Measurements from ENCODE around the gene TRIM36. TPM values are rescaled to one million over a fixed set of nuclear protein-coding genes. Genes with fewer than 3 reads are reported as not detected.
A peak's percentile ranks its signal among the peaks of the same experiment; 100 is the strongest.

TRIM36 gene, protein sequence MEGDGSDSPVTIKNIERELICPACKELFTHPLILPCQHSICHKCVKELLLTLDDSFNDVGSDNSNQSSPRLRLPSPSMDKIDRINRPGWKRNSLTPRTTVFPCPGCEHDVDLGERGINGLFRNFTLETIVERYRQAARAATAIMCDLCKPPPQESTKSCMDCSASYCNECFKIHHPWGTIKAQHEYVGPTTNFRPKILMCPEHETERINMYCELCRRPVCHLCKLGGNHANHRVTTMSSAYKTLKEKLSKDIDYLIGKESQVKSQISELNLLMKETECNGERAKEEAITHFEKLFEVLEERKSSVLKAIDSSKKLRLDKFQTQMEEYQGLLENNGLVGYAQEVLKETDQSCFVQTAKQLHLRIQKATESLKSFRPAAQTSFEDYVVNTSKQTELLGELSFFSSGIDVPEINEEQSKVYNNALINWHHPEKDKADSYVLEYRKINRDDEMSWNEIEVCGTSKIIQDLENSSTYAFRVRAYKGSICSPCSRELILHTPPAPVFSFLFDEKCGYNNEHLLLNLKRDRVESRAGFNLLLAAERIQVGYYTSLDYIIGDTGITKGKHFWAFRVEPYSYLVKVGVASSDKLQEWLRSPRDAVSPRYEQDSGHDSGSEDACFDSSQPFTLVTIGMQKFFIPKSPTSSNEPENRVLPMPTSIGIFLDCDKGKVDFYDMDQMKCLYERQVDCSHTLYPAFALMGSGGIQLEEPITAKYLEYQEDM
- 0.16 and 0.42 TPM in 2 replicates for polyA plus RNA-seq (2012; rRNA removed)
- polyA plus RNA-seq (2012; cell fraction: cytosol; rRNA removed) = 0.12 and 0.34 TPM in 2 replicates
- polyA plus RNA-seq (2012; cell fraction: nucleus; rRNA removed) = 0.19 and 0.20 TPM in 2 replicates

DNA sequence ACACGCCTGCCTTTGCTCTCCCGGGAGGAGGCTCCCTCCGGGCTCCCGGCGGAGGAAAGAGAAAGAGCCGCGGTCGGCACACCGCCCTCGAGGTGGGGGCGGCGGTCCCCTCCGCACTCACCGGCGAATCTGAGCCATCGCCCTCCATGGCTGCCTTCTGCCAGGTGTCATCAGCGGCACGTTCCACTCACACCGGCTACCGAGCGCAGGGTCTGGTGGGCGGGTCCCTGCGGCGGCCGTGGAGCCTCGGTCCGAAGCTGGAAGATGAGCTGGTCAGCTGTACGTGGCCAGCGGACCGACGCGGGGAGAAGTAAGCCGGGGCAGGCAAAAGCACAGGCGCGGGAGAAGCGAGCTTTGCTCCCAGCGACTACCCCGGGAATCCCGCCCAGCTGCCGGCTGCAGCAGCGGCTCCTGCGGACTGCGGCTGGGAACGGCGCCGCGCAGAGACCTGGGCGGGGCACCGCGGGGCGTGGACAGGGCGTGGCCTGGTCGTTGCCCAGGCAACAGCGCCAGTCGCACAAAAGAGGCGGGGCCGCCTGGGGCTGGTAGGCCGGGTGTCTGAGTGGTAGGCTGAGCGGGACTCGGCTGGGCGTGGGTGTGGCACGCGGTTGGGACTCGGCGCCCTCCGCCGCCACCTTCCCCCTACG is at the start of gene TRIM36:
Gene TRIM36 (minus strand): TSS at position 422 of the 647 bp plus-strand sequence. CDS start 274 bp downstream, at position 148.
- H3K9ac ChIP-seq = peak within 1 kb of the TSS; percentile 48; the same call in 1 of the 2 replicates
- H3K36me3 ChIP-seq (replicated peaks in 1 of 2; ENCODE audit: control insufficient read depth in 1 of 2, insufficient read depth in 2 of 2, low read length in 1 of 2) = no peaks in the 10 kb centered on the region
- ChIA-PET POLR2A (interaction anchor here (0.9 to 2.4 kb wide), 6 partner anchors 10 to 92 kb away, joined by 3 to 7 read pairs (median 4); no protein-coding TSS in a partner anchor), CTCF (interaction anchor here (1.0 to 2.0 kb wide), 4 partner anchors 9 to 71 kb away, joined by 3 to 6 read pairs (median 4); no protein-coding TSS in a partner anchor)
- H2AFZ ChIP-seq (ENCODE audit: low read depth) = peak within 1 kb of the TSS; percentile 98
- H3K4me1 ChIP-seq (ENCODE audit: control insufficient read depth in 1 of 2, insufficient read depth in 2 of 2, low read depth in 1 of 2, low read length in 1 of 2) = peaks cover 0 to 4% of the 10 kb centered on the region in 2 experiments; a peak in 2 of 4 replicates
- WGBS (ENCODE audit: low lambda C conversion rate) = under 1% methylated on average over 25 of the region's 68 CpGs
- H3K27me3 ChIP-seq (ENCODE audit: insufficient read depth) = peaks cover 52% of the 10 kb centered on the region; the same call in 1 of the 2 replicates
- no peaks in the 10 kb centered on the region for H3F3A ChIP-seq (replicated peaks; ENCODE audit: insufficient read depth)
- TF ChIP-seq CHD2 (IDR thresholded peaks at IDR 0.05; ENCODE audit: low read length, partially characterized antibody) (peak; percentile 55), GABPA (IDR thresholded peaks at IDR 0.05; ENCODE audit: low read depth) (no peak), TAF1 (IDR thresholded peaks at IDR 0.05; ENCODE audit: borderline replicate concordance, low read depth, low read length) (0 out of 2 replicates have a peak, but pooled peaks have one; percentile 39), MXI1 (IDR thresholded peaks at IDR 0.05; ENCODE audit: low read depth, low read length) (peak; percentile 72), RCOR1 (IDR thresholded peaks at IDR 0.05; ENCODE audit: low read length) (peak; percentile 40; the same call in 1 of the 2 replicates), RXRA (IDR thresholded peaks at IDR 0.05; ENCODE audit: borderline replicate concordance, low read depth) (no peak), NRF1 (IDR thresholded peaks at IDR 0.05; ENCODE audit: low read depth, low read length) (peak; percentile 50), FOXJ3 (CRISPR knock-in tag; IDR thresholded peaks at IDR 0.05) (no peak), SIN3A (IDR thresholded peaks at IDR 0.05; ENCODE audit: borderline replicate concordance, low read depth, low read length) (peak; percentile 50; the same call in 1 of the 2 replicates)
- TF ChIP-seq, protein P1, sequence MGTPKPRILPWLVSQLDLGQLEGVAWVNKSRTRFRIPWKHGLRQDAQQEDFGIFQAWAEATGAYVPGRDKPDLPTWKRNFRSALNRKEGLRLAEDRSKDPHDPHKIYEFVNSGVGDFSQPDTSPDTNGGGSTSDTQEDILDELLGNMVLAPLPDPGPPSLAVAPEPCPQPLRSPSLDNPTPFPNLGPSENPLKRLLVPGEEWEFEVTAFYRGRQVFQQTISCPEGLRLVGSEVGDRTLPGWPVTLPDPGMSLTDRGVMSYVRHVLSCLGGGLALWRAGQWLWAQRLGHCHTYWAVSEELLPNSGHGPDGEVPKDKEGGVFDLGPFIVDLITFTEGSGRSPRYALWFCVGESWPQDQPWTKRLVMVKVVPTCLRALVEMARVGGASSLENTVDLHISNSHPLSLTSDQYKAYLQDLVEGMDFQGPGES (IDR thresholded peaks at IDR 0.05; ENCODE audit: low read depth, low read length) = no peak
- TF ChIP-seq, protein P2, sequence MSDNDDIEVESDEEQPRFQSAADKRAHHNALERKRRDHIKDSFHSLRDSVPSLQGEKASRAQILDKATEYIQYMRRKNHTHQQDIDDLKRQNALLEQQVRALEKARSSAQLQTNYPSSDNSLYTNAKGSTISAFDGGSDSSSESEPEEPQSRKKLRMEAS (IDR thresholded peaks at IDR 0.05; ENCODE audit: low read depth) = 0 out of 2 replicates have a peak, but pooled peaks have one; percentile 28
- peak within 1 kb of the TSS in 1 of 2 experiments; percentile 77; a peak in 2 of 4 replicates for H3K27ac ChIP-seq (ENCODE audit: low read depth in 2 of 2, low read length in 1 of 2)
- no peaks in the 10 kb centered on the region for H4K20me1 ChIP-seq (ENCODE audit: insufficient read depth)
- H3K9me3 ChIP-seq = no peaks in the 10 kb centered on the region
- no peaks in the 10 kb centered on the region for H3K9me2 ChIP-seq
- H3K4me3 ChIP-seq (ENCODE audit: low read depth in 2 of 2, low read length in 1 of 2) = peak within 1 kb of the TSS; percentile 79 to 88
- peak within 1 kb of the TSS; percentile 99 for H3K4me2 ChIP-seq
- peak; percentile 96 for DNase-seq
- H3K79me2 ChIP-seq (ENCODE audit: insufficient read depth) = no peaks in the 10 kb centered on the region
